GM15510 (cell line): ENCODE results near the gene F7.

Experiments
- POLR2A ChIP-seq: IDR thresholded peaks from 3 replicates; pipeline ENCODE4 v1.6.1; 2011; ENCODE audit warnings: borderline replicate concordance; ENCODE audit not compliant: insufficient read length; ENCODE audit errors: extremely low read depth

Gene F7

GRCh38 chr13:113065406-113066141 lies 40.0 kb upstream of the F7 start:
- no peak for TF ChIP-seq POLR2A

GRCh38 chr13:113066142-113066455 lies 39.5 kb upstream of the F7 start:
- no peak for TF ChIP-seq POLR2A

- no peak for TF ChIP-seq POLR2A
Observed at GRCh38 chr13:113066746-113067145, 38.8 kb upstream of the F7 start.

GRCh38 chr13:113069861-113070805 lies 35.5 kb upstream of the F7 start:
- no peak for TF ChIP-seq POLR2A

GRCh38 chr13:113070855-113071254 lies 34.7 kb upstream of the F7 start:
- no peak for TF ChIP-seq POLR2A

- no peak for TF ChIP-seq POLR2A
Observed at GRCh38 chr13:113072376-113072775, 33.2 kb upstream of the F7 start.

GRCh38 chr13:113073942-113074341 lies 31.6 kb upstream of the F7 start:
- no peak for TF ChIP-seq POLR2A

GRCh38 chr13:113074401-113074800 lies 31.2 kb upstream of the F7 start:
- TF ChIP-seq POLR2A: no peak

- TF ChIP-seq POLR2A: no peak
Observed at GRCh38 chr13:113074876-113075275, 30.7 kb upstream of the F7 start.

GRCh38 chr13:113075711-113076110 lies 29.9 kb upstream of the F7 start:
- TF ChIP-seq POLR2A: no peak

GRCh38 chr13:113076681-113077401 lies 28.8 kb upstream of the F7 start:
- no peak for TF ChIP-seq POLR2A

GRCh38 chr13:113077566-113077952 lies 28.0 kb upstream of the F7 start:
- no peak for TF ChIP-seq POLR2A

GRCh38 chr13:113077953-113078901 lies 27.4 kb upstream of the F7 start:
- TF ChIP-seq POLR2A: no peak

GRCh38 chr13:113078902-113079780 lies 26.4 kb upstream of the F7 start:
- TF ChIP-seq POLR2A: no peak

GRCh38 chr13:113080361-113080831 lies 25.2 kb upstream of the F7 start:
- TF ChIP-seq POLR2A: no peak
